ENCODE results near the gene MGLL. TPM values are rescaled to one million over a fixed set of nuclear protein-coding genes. Genes with fewer than 3 reads are reported as not detected.

The MGLL gene
- total RNA-seq, 1 donor from 2014 or later: 0.43 TPM

GRCh38 chr3:127712461-127712860 lies 109.9 kb downstream of the MGLL start:
- peaks cover 39% of the 10 kb centered on the region for H3K27me3 Mint-ChIP-seq
- no peaks in the 10 kb centered on the region for H3K36me3 Mint-ChIP-seq (ENCODE audit: insufficient read depth)
- DNase-seq (ENCODE audit: low spot score, unreplicated experiment): no peak
- H3K4me3 Mint-ChIP-seq (ENCODE audit: low read depth): no peak overlapping the region
- H3K9me3 Mint-ChIP-seq (ENCODE audit: low read depth): no peaks in the 10 kb centered on the region
- no peak overlapping the region for H3K27ac Mint-ChIP-seq
- TF ChIP-seq CTCF (IDR thresholded peaks at IDR 0.05; ENCODE audit: unreplicated experiment): no peak
- H3K4me1 Mint-ChIP-seq (ENCODE audit: low read depth): peaks cover 9% of the 10 kb centered on the region

- no peaks in the 10 kb centered on the region for H3K36me3 Mint-ChIP-seq (ENCODE audit: insufficient read depth)
- H3K4me3 Mint-ChIP-seq (ENCODE audit: low read depth): no peak overlapping the region
- H3K27ac Mint-ChIP-seq: no peak overlapping the region
- no peak for DNase-seq (ENCODE audit: low spot score, unreplicated experiment)
- no peak for TF ChIP-seq CTCF (IDR thresholded peaks at IDR 0.05; ENCODE audit: unreplicated experiment)
- peaks cover 39% of the 10 kb centered on the region for H3K27me3 Mint-ChIP-seq
- peaks cover 9% of the 10 kb centered on the region for H3K4me1 Mint-ChIP-seq (ENCODE audit: low read depth)
- H3K9me3 Mint-ChIP-seq (ENCODE audit: low read depth): no peaks in the 10 kb centered on the region
Measured at GRCh38 chr3:127711896-127712295, 110.4 kb downstream of the MGLL start.

- Mint-ChIP-seq H3K4me3 (ENCODE audit: low read depth) (no peak overlapping the region), H3K4me1 (ENCODE audit: low read depth) (peaks cover 9% of the 10 kb centered on the region), H3K9me3 (ENCODE audit: low read depth) (no peaks in the 10 kb centered on the region), H3K36me3 (ENCODE audit: insufficient read depth) (no peaks in the 10 kb centered on the region), H3K27ac (no peak overlapping the region), H3K27me3 (peaks cover 34% of the 10 kb centered on the region)
- no peak for DNase-seq (ENCODE audit: low spot score, unreplicated experiment)
- TF ChIP-seq CTCF (IDR thresholded peaks at IDR 0.05; ENCODE audit: unreplicated experiment): no peak
Measured at GRCh38 chr3:127711021-127711695, 111.2 kb downstream of the MGLL start.

GRCh38 chr3:127710155-127710941 lies 112.0 kb downstream of the MGLL start:
- H3K9me3 Mint-ChIP-seq (ENCODE audit: low read depth): no peaks in the 10 kb centered on the region
- H3K27ac Mint-ChIP-seq: no peak overlapping the region
- no peak for DNase-seq (ENCODE audit: low spot score, unreplicated experiment)
- TF ChIP-seq CTCF (IDR thresholded peaks at IDR 0.05; ENCODE audit: unreplicated experiment): no peak
- H3K4me3 Mint-ChIP-seq (ENCODE audit: low read depth): no peak overlapping the region
- H3K27me3 Mint-ChIP-seq: peaks cover 32% of the 10 kb centered on the region
- H3K36me3 Mint-ChIP-seq (ENCODE audit: insufficient read depth): no peaks in the 10 kb centered on the region
- peaks cover 9% of the 10 kb centered on the region for H3K4me1 Mint-ChIP-seq (ENCODE audit: low read depth)

- Mint-ChIP-seq H3K4me1 (ENCODE audit: low read depth) (peaks cover 9% of the 10 kb centered on the region), H3K4me3 (ENCODE audit: low read depth) (no peak overlapping the region), H3K27me3 (peaks cover 28% of the 10 kb centered on the region), H3K27ac (no peak overlapping the region), H3K9me3 (ENCODE audit: low read depth) (no peaks in the 10 kb centered on the region), H3K36me3 (ENCODE audit: insufficient read depth) (no peaks in the 10 kb centered on the region)
- no peak for DNase-seq (ENCODE audit: low spot score, unreplicated experiment)
- TF ChIP-seq CTCF (IDR thresholded peaks at IDR 0.05; ENCODE audit: unreplicated experiment): no peak
Measured at GRCh38 chr3:127709320-127710060, 112.8 kb downstream of the MGLL start.
